Gastrocnemius medialis (tissue), 4 donors: ENCODE data around the gene TRIM29.

Source experiments
- CTCF ChIP-seq, 5 experiments: fragments of 450-650 bp in 3 of 5; fragments of 200-600 bp in 2 of 5; sonication (generic) in 2 of 5; IDR thresholded peaks in 4 of 5; conservative IDR thresholded peaks in 1 of 5; 1 replicate in 4 of 5; 2 replicates in 1 of 5; pipeline ENCODE4 v1.5.1; 2016 to 2019; ENCODE audit warnings: antibody characterized with exemption in 5 of 5, mild to moderate bottlenecking in 3 of 5, moderate library complexity in 3 of 5
- POLR2A ChIP-seq, 2 donors: fragments of 450-650 bp; IDR thresholded peaks; one replicate each; pipeline ENCODE4 v1.6.1; 2017; ENCODE audit warnings: antibody characterized with exemption in 2 of 2, mild to moderate bottlenecking in 2 of 2, moderate library complexity in 2 of 2

GRCh38 chr11:120173807-120174206 is 35.9 kb upstream of the TRIM29 start:
- TF ChIP-seq CTCF (IDR thresholded peaks at IDR 0.05 in 4 of 5, conservative IDR thresholded peaks at IDR 0.05 in 1 of 5) (no peak), POLR2A (IDR thresholded peaks at IDR 0.05) (no peak)
